ENCODE measurements around the gene TMEM143.

DNA sequence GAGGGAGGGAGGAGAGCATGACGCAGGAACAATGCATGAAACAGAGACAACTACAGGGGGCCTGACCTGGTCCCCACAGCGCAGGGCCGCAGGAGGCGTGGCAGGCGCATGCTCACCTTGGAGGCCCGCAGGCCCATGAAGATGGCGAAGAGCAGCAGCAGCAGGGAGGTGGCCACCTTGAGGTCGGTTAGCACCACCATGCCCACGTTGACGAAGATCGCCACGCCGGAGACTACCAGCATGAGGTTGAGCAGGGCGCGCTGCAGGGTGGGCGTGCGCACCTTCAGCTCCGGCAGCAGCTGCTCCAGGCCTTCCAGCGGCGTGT, 21.4 kb downstream of the TMEM143 start:
- TF ChIP-seq ZNF274 (IDR thresholded peaks at IDR 0.05; ENCODE audit: low read depth, low read length) (no peak), YY1 (IDR thresholded peaks at IDR 0.05; ENCODE audit: insufficient read depth, insufficient read length) (no peak)

All from NT2/D1 (cell line).